Measurements from ENCODE around the gene PXYLP1.

The PXYLP1 gene

DNA sequence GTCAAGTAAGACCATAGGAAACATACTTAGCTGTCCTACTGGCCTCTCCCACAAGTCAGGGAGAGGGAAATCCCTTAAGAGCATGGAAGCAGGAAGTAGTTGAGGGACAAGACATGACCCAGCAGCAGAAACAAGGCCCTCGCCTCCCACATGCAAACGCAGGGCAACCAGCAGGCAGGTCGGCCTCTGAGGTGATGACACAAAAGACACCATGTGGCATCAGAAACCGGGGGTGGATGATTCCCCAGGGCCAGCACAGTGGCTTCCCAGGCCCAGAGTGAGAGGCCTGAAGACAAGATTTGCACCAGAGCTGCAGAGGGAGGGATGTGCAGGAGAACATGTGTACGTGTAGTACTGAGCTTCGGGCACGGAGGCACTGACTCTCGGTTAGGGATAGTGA, 26.3 kb downstream of the PXYLP1 start:
- H3K27ac ChIP-seq (ENCODE audit: insufficient read depth, low read length, poor library complexity, severe bottlenecking) = no peak overlapping the region
- H3K36me3 ChIP-seq (ENCODE audit: control insufficient read depth, insufficient read depth, low read length) = no peaks in the 10 kb centered on the region
- H3K4me3 ChIP-seq (ENCODE audit: insufficient read depth, low read depth, low read length, poor library complexity, severe bottlenecking) = no peak overlapping the region
- H3K9me3 ChIP-seq (ENCODE audit: control insufficient read depth, low read length) = no peaks in the 10 kb centered on the region
- no peaks in the 10 kb centered on the region for H3K27me3 ChIP-seq (replicated peaks; ENCODE audit: control insufficient read depth, insufficient read depth, low read length, poor library complexity, severe bottlenecking)
- H3K4me1 ChIP-seq (ENCODE audit: control insufficient read depth, insufficient read depth, low read length, poor library complexity, severe bottlenecking) = no peaks in the 10 kb centered on the region
- no peak for DNase-seq

DNA sequence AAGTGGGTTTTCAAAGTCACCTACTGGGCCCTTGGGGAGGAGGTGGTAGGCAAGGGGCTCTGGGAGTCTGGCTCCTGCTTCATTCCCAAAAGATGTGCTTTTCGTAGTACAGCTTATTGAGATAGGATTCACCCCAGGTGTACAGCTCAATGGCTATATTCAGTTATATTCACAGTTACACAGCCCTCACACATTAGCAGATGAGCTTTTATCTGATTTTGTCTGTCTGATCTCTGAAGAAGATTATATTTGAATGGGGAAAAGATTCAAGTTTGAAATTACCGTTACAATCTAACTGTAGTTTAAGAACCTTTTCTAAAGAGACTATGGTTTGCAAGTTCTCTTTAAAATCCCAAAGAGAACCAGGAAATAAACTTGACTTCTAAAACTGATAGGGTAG, 27.3 kb downstream of the PXYLP1 start:
- Histone ChIP-seq H3K36me3 (ENCODE audit: control insufficient read depth, insufficient read depth, low read length) (no peaks in the 10 kb centered on the region), H3K4me3 (ENCODE audit: insufficient read depth, low read depth, low read length, poor library complexity, severe bottlenecking) (no peak overlapping the region), H3K27me3 (replicated peaks; ENCODE audit: control insufficient read depth, insufficient read depth, low read length, poor library complexity, severe bottlenecking) (no peaks in the 10 kb centered on the region), H3K9me3 (ENCODE audit: control insufficient read depth, low read length) (no peaks in the 10 kb centered on the region), H3K27ac (ENCODE audit: insufficient read depth, low read length, poor library complexity, severe bottlenecking) (no peak overlapping the region), H3K4me1 (ENCODE audit: control insufficient read depth, insufficient read depth, low read length, poor library complexity, severe bottlenecking) (no peaks in the 10 kb centered on the region)
- DNase-seq = no peak

DNA sequence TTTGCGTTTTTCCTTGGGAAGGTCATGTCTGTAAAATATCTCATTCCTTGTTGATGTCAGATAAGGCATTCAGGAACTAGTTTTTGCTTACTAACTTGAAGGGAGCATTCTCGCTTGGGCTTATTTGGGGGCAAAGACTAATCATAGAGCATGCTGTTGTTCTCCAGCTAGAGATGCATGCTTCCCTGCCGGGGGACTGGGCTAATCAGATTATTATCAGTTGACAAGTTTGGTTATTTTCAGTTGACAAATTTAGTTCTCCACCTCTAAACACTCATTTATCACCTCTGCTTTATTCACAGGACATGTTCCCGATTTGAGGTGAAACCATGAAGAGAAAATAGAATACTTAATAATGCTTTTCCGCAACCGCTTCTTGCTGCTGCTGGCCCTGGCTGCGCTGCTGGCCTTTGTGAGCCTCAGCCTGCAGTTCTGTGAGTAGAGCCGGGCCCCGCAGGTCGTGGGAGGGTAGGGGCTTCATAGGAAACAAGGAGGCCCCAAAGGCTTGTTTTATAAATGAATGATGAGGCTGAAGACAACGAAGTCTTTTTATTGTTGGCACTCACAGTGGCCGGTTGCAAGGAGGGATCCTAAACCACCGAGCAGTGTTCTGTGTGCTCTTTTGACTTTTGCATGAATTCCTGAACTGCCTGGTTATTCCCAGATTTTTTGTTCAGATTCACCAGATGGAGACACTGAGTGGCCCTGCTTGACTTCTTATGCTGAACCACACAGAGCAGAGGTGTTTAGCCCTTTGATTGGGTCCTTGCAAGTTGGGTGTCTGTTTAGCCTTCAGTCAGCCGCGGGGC, 28.4 kb downstream of the PXYLP1 start:
- Histone ChIP-seq H3K36me3 (ENCODE audit: control insufficient read depth, insufficient read depth, low read length) (no peaks in the 10 kb centered on the region), H3K27ac (ENCODE audit: insufficient read depth, low read length, poor library complexity, severe bottlenecking) (no peak overlapping the region), H3K4me1 (ENCODE audit: control insufficient read depth, insufficient read depth, low read length, poor library complexity, severe bottlenecking) (no peaks in the 10 kb centered on the region), H3K27me3 (replicated peaks; ENCODE audit: control insufficient read depth, insufficient read depth, low read length, poor library complexity, severe bottlenecking) (no peaks in the 10 kb centered on the region), H3K9me3 (ENCODE audit: control insufficient read depth, low read length) (no peaks in the 10 kb centered on the region), H3K4me3 (ENCODE audit: insufficient read depth, low read depth, low read length, poor library complexity, severe bottlenecking) (no peak overlapping the region)
- no peak for DNase-seq

DNA sequence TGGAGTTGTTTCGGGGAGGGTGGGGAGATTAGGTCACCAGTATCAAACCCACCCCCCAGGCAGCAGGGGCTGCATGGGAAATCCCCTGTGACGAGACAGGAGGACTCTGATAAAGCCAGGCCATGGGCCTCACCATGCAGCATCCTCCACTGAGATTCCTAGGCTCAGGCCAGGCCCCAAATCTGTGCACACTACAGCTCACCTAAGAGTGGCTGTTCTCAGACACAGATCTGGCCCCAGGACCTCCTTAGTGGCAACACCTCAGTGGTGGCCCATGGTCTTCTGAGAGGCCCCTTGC, 29.0 kb downstream of the PXYLP1 start:
- Histone ChIP-seq H3K4me3 (ENCODE audit: insufficient read depth, low read depth, low read length, poor library complexity, severe bottlenecking) (no peak overlapping the region), H3K27ac (ENCODE audit: insufficient read depth, low read length, poor library complexity, severe bottlenecking) (no peak overlapping the region), H3K36me3 (ENCODE audit: control insufficient read depth, insufficient read depth, low read length) (no peaks in the 10 kb centered on the region), H3K27me3 (replicated peaks; ENCODE audit: control insufficient read depth, insufficient read depth, low read length, poor library complexity, severe bottlenecking) (no peaks in the 10 kb centered on the region), H3K4me1 (ENCODE audit: control insufficient read depth, insufficient read depth, low read length, poor library complexity, severe bottlenecking) (no peaks in the 10 kb centered on the region), H3K9me3 (ENCODE audit: control insufficient read depth, low read length) (no peaks in the 10 kb centered on the region)
- no peak for DNase-seq

DNA sequence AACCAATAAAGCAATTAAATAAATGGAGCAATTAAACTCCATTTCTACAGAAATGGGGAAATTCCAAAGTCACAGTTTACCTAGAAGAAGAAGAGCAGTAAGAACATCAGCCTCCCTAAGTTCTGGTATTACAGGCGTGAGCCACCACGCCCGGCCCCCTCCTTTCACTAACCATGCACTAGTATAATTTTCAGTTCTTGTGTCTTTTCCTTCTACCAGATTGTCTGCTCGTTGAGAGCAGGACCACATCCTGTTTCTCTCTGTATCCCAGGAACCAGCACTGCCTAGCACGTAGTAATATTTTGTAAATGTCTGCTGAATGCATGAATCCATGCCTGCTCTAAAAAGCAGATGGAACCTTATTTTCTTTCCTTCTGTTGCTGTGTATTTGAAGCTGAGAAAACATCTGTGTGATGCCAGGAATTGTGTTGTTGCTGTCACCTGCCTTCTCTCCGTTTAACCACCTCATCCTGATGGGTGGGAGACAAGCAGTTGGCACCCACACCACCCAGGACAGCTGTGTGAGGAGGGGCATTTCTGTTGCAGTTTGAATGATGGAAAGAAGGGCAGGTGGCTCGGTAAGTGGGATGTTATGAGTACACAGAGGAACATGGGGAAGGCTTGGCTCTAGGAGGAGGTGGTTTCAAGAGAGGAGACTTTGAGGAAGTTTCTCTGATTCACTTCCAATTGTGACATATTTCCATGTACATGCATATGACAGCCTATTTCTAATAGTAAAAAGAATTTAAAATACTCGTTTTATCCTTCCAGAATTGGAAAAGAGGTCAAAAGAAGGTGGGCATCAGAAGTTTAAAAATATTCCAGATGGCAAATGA, 30.1 kb downstream of the PXYLP1 start:
- DNase-seq = no peak
- no peak overlapping the region for H3K4me3 ChIP-seq (ENCODE audit: insufficient read depth, low read depth, low read length, poor library complexity, severe bottlenecking)
- H3K9me3 ChIP-seq (ENCODE audit: control insufficient read depth, low read length) = no peaks in the 10 kb centered on the region
- no peak overlapping the region for H3K27ac ChIP-seq (ENCODE audit: insufficient read depth, low read length, poor library complexity, severe bottlenecking)
- no peaks in the 10 kb centered on the region for H3K36me3 ChIP-seq (ENCODE audit: control insufficient read depth, insufficient read depth, low read length)
- H3K27me3 ChIP-seq (replicated peaks; ENCODE audit: control insufficient read depth, insufficient read depth, low read length, poor library complexity, severe bottlenecking) = no peaks in the 10 kb centered on the region
- H3K4me1 ChIP-seq (ENCODE audit: control insufficient read depth, insufficient read depth, low read length, poor library complexity, severe bottlenecking) = peaks cover 5% of the 10 kb centered on the region

DNA sequence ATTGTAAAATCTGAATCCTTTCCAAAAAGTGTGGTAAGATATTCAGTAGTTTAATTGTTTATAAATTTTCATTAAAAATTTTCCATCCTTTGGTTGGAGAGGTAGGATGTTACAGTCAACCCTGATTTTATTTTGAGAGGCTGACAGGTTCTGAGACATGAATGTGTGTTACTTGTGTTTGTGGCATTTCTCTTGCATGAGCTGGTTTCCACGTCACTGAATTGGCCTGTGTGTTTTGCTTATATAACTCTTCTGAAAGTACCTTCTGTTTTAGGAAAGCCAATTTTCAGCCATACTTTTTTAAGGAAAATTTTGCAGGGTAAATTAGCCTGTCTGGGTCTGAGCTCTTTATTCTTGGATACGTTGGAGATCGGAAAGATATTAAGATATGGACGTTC, 30.7 kb downstream of the PXYLP1 start:
- H3K4me3 ChIP-seq (ENCODE audit: insufficient read depth, low read depth, low read length, poor library complexity, severe bottlenecking) = no peak overlapping the region
- H3K9me3 ChIP-seq (ENCODE audit: control insufficient read depth, low read length) = no peaks in the 10 kb centered on the region
- no peak overlapping the region for H3K27ac ChIP-seq (ENCODE audit: insufficient read depth, low read length, poor library complexity, severe bottlenecking)
- H3K36me3 ChIP-seq (ENCODE audit: control insufficient read depth, insufficient read depth, low read length) = no peaks in the 10 kb centered on the region
- H3K27me3 ChIP-seq (replicated peaks; ENCODE audit: control insufficient read depth, insufficient read depth, low read length, poor library complexity, severe bottlenecking) = no peaks in the 10 kb centered on the region
- no peak for DNase-seq
- H3K4me1 ChIP-seq (ENCODE audit: control insufficient read depth, insufficient read depth, low read length, poor library complexity, severe bottlenecking) = peaks cover 5% of the 10 kb centered on the region

DNA sequence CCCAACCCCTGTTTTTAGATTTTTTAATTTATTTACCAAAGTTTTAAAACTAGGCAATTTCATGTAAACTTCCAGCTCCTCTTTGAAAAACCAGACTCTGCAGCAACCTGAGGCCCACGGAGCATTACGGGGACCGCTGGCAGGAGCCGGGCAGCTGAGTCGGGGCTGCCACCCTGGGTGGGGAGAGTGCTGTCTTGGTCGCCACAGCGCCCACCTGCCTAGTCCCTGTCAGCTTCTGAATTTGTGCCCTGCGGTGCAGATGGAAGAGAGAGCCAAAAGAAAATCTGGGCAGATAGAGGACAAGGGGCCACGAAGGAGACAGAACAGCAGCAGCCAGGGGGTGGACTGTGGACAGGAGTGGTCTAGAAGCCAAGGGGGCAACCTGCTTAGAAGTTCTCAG, 34.6 kb downstream of the PXYLP1 start:
- Histone ChIP-seq H3K27ac (ENCODE audit: insufficient read depth, low read length, poor library complexity, severe bottlenecking) (peak overlapping the region; percentile 53), H3K27me3 (replicated peaks; ENCODE audit: control insufficient read depth, insufficient read depth, low read length, poor library complexity, severe bottlenecking) (no peaks in the 10 kb centered on the region), H3K9me3 (ENCODE audit: control insufficient read depth, low read length) (no peaks in the 10 kb centered on the region), H3K36me3 (ENCODE audit: control insufficient read depth, insufficient read depth, low read length) (no peaks in the 10 kb centered on the region), H3K4me3 (ENCODE audit: insufficient read depth, low read depth, low read length, poor library complexity, severe bottlenecking) (no peak overlapping the region), H3K4me1 (ENCODE audit: control insufficient read depth, insufficient read depth, low read length, poor library complexity, severe bottlenecking) (peaks cover 5% of the 10 kb centered on the region)
- DNase-seq = no peak

DNA sequence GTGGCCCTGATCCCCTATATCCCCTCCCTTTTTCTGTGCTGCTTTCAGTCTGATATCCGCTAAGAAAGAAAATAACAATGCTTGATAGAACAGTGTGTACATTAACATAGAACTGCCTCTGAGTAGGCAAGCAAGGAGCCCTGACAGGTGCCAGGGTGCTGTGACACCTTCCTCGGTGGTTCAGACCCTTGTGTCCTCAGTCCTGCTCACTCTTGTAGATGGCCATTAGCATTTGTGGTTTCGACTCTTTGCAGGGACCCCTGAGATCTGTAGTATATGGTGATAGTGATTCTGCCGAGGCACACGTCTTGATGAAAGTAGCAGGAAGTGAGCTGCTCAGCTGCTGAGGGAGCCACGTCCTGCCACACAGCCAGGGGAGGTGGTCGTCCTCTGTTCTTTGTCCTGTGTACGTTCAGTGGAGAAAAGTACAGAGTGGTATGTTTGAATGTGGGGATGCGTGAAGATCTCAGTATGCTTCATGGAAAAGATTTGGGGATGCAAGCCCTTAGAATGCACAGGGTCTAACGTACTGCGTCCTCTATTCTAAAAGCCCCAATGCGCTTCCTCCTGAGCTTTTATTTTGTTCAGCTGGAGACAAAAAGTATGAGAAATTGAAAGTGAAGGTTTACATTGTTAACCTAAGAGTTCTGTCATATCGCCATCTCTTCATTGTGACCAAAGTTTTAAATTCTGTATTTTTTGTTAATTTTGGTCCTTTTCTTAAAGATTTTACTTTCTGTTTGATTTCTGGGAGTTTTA, 35.4 kb downstream of the PXYLP1 start:
- H3K27me3 ChIP-seq (replicated peaks; ENCODE audit: control insufficient read depth, insufficient read depth, low read length, poor library complexity, severe bottlenecking) = no peaks in the 10 kb centered on the region
- peak in 2 of 3 donors; percentile 10 to 11 for DNase-seq
- no peaks in the 10 kb centered on the region for H3K36me3 ChIP-seq (ENCODE audit: control insufficient read depth, insufficient read depth, low read length)
- no peaks in the 10 kb centered on the region for H3K9me3 ChIP-seq (ENCODE audit: control insufficient read depth, low read length)
- H3K27ac ChIP-seq (ENCODE audit: insufficient read depth, low read length, poor library complexity, severe bottlenecking) = peak overlapping the region; percentile 53
- peak overlapping the region; percentile 62 for H3K4me3 ChIP-seq (ENCODE audit: insufficient read depth, low read depth, low read length, poor library complexity, severe bottlenecking)
- peaks cover 5% of the 10 kb centered on the region for H3K4me1 ChIP-seq (ENCODE audit: control insufficient read depth, insufficient read depth, low read length, poor library complexity, severe bottlenecking)

DNA sequence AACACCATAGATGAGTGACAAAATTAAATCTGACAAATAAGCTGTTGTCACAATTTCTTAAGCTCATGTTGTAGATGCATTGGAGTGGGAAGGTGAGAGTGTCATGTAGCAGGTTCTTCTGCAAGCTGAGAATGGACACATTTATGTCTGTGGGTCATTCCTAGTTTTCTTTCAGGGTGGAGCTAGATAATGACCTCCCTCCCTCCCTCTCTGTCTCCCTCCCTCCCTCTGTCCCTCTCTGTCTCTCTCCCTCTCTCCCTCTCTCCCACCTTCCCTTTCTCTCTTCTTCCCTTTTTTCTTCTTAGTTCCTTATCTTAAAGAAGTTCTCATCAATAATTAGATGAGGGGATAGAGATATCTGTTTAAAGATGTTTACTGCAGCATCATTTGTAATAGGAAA, 36.0 kb downstream of the PXYLP1 start:
- H3K36me3 ChIP-seq (ENCODE audit: control insufficient read depth, insufficient read depth, low read length) = no peaks in the 10 kb centered on the region
- DNase-seq = no peak
- H3K9me3 ChIP-seq (ENCODE audit: control insufficient read depth, low read length) = no peaks in the 10 kb centered on the region
- peak overlapping the region; percentile 53 for H3K27ac ChIP-seq (ENCODE audit: insufficient read depth, low read length, poor library complexity, severe bottlenecking)
- peaks cover 5% of the 10 kb centered on the region for H3K4me1 ChIP-seq (ENCODE audit: control insufficient read depth, insufficient read depth, low read length, poor library complexity, severe bottlenecking)
- H3K27me3 ChIP-seq (replicated peaks; ENCODE audit: control insufficient read depth, insufficient read depth, low read length, poor library complexity, severe bottlenecking) = no peaks in the 10 kb centered on the region
- H3K4me3 ChIP-seq (ENCODE audit: insufficient read depth, low read depth, low read length, poor library complexity, severe bottlenecking) = peak overlapping the region; percentile 62

DNA sequence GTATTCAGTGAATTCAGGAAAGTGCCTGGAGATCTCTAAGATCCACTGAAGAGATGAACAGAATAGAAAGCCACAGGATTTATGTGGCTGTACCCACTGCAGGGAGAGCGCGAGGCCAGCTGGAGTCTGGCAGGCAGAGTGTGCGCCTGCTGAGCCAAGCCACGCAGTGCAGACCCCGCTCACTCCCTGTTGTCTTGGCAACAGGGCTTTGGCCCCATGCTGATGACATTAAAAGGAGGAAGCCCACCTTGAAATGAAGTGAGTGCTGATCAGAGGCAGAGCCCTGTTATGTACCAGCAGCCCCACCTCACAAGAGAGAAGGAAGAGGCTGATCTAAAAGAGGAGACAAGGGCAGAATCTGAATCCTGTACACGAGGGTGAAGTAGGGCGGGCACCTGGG, 36.7 kb downstream of the PXYLP1 start:
- no peak for DNase-seq
- Histone ChIP-seq H3K36me3 (ENCODE audit: control insufficient read depth, insufficient read depth, low read length) (no peaks in the 10 kb centered on the region), H3K27ac (ENCODE audit: insufficient read depth, low read length, poor library complexity, severe bottlenecking) (no peak overlapping the region), H3K4me3 (ENCODE audit: insufficient read depth, low read depth, low read length, poor library complexity, severe bottlenecking) (no peak overlapping the region), H3K27me3 (replicated peaks; ENCODE audit: control insufficient read depth, insufficient read depth, low read length, poor library complexity, severe bottlenecking) (no peaks in the 10 kb centered on the region), H3K4me1 (ENCODE audit: control insufficient read depth, insufficient read depth, low read length, poor library complexity, severe bottlenecking) (peaks cover 8% of the 10 kb centered on the region), H3K9me3 (ENCODE audit: control insufficient read depth, low read length) (no peaks in the 10 kb centered on the region)
